Left ventricle myocardium inferior (tissue), 1 donor: ENCODE results near the gene DNAJC12. TPM values are rescaled to one million over a fixed set of nuclear protein-coding genes. Genes with fewer than 3 reads are reported as not detected.

Experiments
- DNase-seq: peaks from one replicate; pipeline ENCODE4 v3.0.0-alpha.2; 2020
- H3K27ac ChIP-seq: fragments of 200-600 bp; replicated peaks from 2 replicates; pipeline ENCODE4 v1.8.0; 2021
- H3K27me3 ChIP-seq: fragments of 200-600 bp; 2 replicates; pipeline ENCODE4 v1.8.0; 2021; ENCODE audit warnings: low read depth
- H3K36me3 ChIP-seq: fragments of 200-600 bp; 2 replicates; pipeline ENCODE4 v1.8.0; 2021
- H3K4me1 ChIP-seq: fragments of 200-600 bp; 2 replicates; pipeline ENCODE4 v1.8.0; 2021
- H3K4me3 ChIP-seq: fragments of 200-600 bp; 2 replicates; pipeline ENCODE4 v1.8.0; 2021; ENCODE audit warnings: mild to moderate bottlenecking, moderate library complexity
- H3K9me3 ChIP-seq: fragments of 200-600 bp; replicated peaks from 2 replicates; pipeline ENCODE4 v1.8.0; 2021
- intact Hi-C: fragments of 100-400 bp; cut with micrococcal nuclease; formaldehyde crosslinking; loops from one replicate; pipeline ENCODE4 v1.11.0; 2022
- total RNA-seq: library from RNA; stranded (reverse); fragmentation: NEBNext Ultra II Directional; extraction: Animal tissue kit (Norgen Biotek cat#: 25700); gene quantifications from one replicate; pipeline ENCODE4 v1.2.1, GENCODE V29; 2021
- TF ChIP-seq, protein P1 (sequence below): fragments of 200-600 bp; IDR thresholded peaks from 2 replicates; pipeline ENCODE4 v1.8.0; 2021; ENCODE audit warnings: antibody characterized with exemption, mild to moderate bottlenecking, borderline replicate concordance
- donor health status: DM: no; HTN: yes; CAD: no; lungs with severe emphysema.

DNAJC12 gene
- total RNA-seq, 1 donor from 2014 or later = 6.1 TPM

DNA sequence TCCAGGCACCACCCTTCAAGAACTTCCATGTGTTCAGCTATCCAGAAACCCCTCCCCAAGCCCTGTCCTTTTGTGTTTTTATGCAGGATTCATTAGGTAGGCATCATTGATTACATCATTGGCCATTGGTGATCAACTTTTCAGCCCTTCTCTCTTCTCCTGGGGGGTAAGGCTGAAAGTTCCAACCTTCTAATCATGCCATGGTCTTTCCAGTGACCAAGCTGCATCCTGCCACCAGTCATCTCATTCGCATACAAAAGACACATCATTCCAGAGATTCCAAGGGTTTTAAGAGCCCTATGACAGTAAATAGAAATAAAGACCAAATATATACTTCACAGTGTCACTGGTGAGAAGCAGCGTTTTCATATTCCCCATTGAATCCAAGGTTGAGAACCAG, 48.2 kb downstream of the DNAJC12 start:
- no peak overlapping the region for H3K27ac ChIP-seq
- intact Hi-C loops = loop anchor here (10.0 kb wide), 1 partner anchor 95 kb away; the partner anchor contains the start of gene CTNNA3
- no peak overlapping the region for H3K4me3 ChIP-seq
- H3K9me3 ChIP-seq = no peaks in the 10 kb centered on the region
- no peaks in the 10 kb centered on the region for H3K4me1 ChIP-seq
- no peaks in the 10 kb centered on the region for H3K36me3 ChIP-seq
- DNase-seq = no peak
- no peaks in the 10 kb centered on the region for H3K27me3 ChIP-seq
- TF ChIP-seq, protein P1, sequence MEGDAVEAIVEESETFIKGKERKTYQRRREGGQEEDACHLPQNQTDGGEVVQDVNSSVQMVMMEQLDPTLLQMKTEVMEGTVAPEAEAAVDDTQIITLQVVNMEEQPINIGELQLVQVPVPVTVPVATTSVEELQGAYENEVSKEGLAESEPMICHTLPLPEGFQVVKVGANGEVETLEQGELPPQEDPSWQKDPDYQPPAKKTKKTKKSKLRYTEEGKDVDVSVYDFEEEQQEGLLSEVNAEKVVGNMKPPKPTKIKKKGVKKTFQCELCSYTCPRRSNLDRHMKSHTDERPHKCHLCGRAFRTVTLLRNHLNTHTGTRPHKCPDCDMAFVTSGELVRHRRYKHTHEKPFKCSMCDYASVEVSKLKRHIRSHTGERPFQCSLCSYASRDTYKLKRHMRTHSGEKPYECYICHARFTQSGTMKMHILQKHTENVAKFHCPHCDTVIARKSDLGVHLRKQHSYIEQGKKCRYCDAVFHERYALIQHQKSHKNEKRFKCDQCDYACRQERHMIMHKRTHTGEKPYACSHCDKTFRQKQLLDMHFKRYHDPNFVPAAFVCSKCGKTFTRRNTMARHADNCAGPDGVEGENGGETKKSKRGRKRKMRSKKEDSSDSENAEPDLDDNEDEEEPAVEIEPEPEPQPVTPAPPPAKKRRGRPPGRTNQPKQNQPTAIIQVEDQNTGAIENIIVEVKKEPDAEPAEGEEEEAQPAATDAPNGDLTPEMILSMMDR = no peak

DNA sequence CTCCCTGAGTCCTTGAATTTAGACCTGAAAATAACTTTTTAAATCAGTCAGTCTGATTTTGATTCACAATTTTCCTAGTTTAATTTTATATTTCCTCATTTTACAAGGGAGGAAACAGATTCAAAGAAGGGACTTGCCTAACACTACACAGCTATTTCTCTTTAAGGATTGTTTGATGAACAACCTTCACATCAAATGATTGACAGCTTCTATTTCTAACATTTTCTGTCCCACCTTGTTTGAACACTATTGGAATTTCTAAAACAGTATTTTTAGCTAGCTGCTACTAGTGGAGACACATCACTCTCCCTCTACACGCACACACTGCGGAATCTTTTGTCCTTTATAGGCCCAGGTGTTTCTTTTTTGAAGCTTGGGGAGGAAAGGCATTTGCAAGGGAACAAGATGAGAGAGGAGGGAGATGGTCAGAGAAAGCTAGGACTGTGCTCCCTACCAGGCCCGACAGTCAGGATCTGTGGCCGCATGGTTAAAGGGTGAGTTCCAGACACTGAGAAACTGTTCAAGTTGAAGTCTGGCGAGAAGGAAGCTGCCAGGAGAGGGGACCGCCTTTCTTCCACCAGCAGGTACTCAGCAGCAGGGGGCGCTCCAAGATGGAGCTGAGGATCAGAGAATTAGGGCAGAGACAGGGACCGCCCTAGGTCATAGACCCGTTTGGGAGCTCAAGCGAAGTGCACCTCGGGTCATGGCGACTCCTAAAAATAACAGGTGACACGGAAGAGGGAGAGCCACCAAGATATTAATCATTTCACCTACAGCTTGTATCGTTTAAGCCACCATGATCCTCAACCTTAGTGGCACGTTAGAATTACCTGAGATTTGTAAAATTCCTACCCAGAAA, 49.7 kb downstream of the DNAJC12 start:
- Histone ChIP-seq H3K36me3 (no peaks in the 10 kb centered on the region), H3K4me3 (no peak overlapping the region), H3K27me3 (no peaks in the 10 kb centered on the region), H3K4me1 (no peaks in the 10 kb centered on the region), H3K9me3 (no peaks in the 10 kb centered on the region), H3K27ac (no peak overlapping the region)
- DNase-seq = peak; percentile 57
- intact Hi-C loops = loop anchor here (10.0 kb wide), 1 partner anchor 93 kb away; the partner anchor contains the start of gene CTNNA3
- TF ChIP-seq, protein P1 = peak; percentile 63

DNA sequence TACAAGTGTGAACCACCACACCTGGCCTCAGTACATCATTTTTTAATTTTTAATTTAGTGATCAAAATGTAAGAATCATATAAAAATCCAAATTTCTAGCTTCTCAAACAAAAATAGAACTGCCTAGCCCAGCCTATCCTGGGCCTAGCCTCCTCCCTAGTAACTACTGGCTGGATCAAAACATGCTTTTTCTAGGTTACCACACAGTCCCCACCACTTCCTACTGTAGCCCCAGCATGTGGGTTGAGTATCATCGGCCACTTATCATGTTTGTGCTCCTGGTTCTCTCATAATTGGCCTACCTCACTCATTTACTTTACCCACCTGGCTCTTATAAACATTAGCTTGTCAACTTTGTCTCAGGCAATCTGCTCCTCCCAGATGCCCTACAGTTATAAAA, 52.9 kb downstream of the DNAJC12 start:
- Histone ChIP-seq H3K9me3 (no peaks in the 10 kb centered on the region), H3K27me3 (no peaks in the 10 kb centered on the region), H3K4me1 (no peaks in the 10 kb centered on the region), H3K27ac (no peak overlapping the region), H3K36me3 (no peaks in the 10 kb centered on the region), H3K4me3 (no peak overlapping the region)
- DNase-seq = no peak
- intact Hi-C loops = loop anchor here (10.0 kb wide), 1 partner anchor 90 kb away; the partner anchor contains the start of gene CTNNA3
- TF ChIP-seq, protein P1 = no peak

DNA sequence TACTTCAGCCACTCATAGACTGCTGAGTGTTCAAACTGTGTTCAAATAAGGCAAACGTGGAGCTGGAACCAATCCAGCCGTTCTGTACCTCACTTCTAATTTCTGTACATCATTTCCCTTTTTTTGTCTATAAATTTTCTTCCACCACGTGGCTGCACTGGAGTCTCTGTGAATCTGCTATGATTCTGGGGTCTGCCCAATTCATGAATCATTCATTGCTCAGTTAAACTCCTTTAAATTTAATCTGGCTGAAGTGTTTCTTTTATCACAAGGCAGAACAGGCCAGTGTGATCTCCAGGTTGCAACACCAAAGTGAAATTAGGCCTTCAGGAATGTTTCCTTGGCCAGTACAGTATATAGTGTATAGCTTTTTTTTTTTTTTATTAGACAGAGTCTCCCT, 53.5 kb downstream of the DNAJC12 start:
- no peak overlapping the region for H3K4me3 ChIP-seq
- no peaks in the 10 kb centered on the region for H3K27me3 ChIP-seq
- H3K4me1 ChIP-seq = peaks cover 4% of the 10 kb centered on the region
- TF ChIP-seq, protein P1 = no peak
- no peaks in the 10 kb centered on the region for H3K9me3 ChIP-seq
- DNase-seq = no peak
- no peaks in the 10 kb centered on the region for H3K36me3 ChIP-seq
- no peak overlapping the region for H3K27ac ChIP-seq
- intact Hi-C loops = loop anchor here (10.0 kb wide), 1 partner anchor 90 kb away; the partner anchor contains the start of gene CTNNA3

DNA sequence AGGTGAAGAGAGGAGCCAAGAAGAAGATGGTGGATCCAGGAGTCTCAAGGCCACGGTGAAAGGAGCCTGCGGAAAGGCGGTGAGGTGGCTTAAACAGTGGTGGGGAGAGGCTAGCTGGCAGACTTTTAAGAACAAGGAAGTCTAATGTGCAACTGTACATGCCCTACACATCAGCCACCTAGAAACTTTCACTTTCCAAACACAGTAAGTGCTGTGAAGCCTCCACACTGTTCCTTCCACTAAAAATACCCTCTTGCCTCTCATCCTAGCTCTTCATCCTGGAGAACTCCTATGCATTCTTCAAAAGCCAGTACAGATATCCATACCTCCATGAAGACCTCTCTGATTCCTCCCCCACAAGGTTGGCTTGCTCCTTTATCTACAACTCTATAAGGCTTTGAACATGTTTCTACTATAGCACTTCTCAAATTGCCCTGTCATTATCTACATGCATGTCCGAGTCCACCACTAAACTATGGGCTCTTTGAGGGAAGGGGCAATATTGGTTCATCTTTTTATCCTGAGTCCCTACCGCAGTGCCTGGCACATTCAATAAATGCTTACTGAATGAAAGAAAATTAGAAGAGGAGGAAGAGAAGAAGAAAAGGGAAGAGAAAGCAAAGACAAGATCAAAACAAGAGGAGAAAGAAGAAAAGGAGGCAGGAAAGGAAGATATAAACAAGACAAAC, 54.2 kb downstream of the DNAJC12 start:
- TF ChIP-seq, protein P1 = no peak
- peaks cover 4% of the 10 kb centered on the region for H3K4me1 ChIP-seq
- DNase-seq = no peak
- no peaks in the 10 kb centered on the region for H3K27me3 ChIP-seq
- H3K36me3 ChIP-seq = no peaks in the 10 kb centered on the region
- no peak overlapping the region for H3K4me3 ChIP-seq
- no peaks in the 10 kb centered on the region for H3K9me3 ChIP-seq
- no peak overlapping the region for H3K27ac ChIP-seq
- intact Hi-C loops = loop anchor here (10.0 kb wide), 1 partner anchor 89 kb away; the partner anchor contains the start of gene CTNNA3
